Thoracic aorta (tissue), 2 donors: Measurements from ENCODE around the gene SPNS3. TPM values are rescaled to one million over a fixed set of nuclear protein-coding genes. Genes with fewer than 3 reads are reported as not detected.

Experiments
- ATAC-seq: fragments of 150-250 bp; one replicate; pipeline ENCODE4 v1.8.0; 2017; ENCODE audit warnings: low read depth; ENCODE audit not compliant: insufficient number of reproducible peaks, low FRiP score
- DNase-seq: peaks from one replicate; pipeline ENCODE4 v3.0.0-alpha.2; 2020; ENCODE audit warnings: low spot score
- H3K27ac ChIP-seq, 2 donors: fragments of 200-600 bp; sonication (generic); 1 replicate in 1 of 2; 2 replicates in 1 of 2; pipeline ENCODE4 v1.5.1; 2016; ENCODE audit warnings: mild to moderate bottlenecking in 2 of 2, moderate library complexity in 2 of 2
- H3K27me3 ChIP-seq: fragments of 200-600 bp; sonication (generic); replicated peaks from 2 replicates; pipeline ENCODE4 v1.6.0; 2016; ENCODE audit warnings: mild to moderate bottlenecking; ENCODE audit not compliant: insufficient read depth
- H3K36me3 ChIP-seq: fragments of 200-600 bp; sonication (generic); one replicate; pipeline ENCODE4 v1.5.1; 2016
- H3K4me1 ChIP-seq, 2 donors: fragments of 200-600 bp; sonication (generic); 1 replicate in 1 of 2; 2 replicates in 1 of 2; pipeline versions ENCODE4 v1.5.1 to v1.6.0; 2016; ENCODE audit warnings: low read depth in 2 of 2, mild to moderate bottlenecking in 1 of 2; ENCODE audit not compliant: control insufficient read depth in 1 of 2
- H3K4me3 ChIP-seq: fragments of 200-600 bp; sonication (generic); 2 replicates; pipeline ENCODE4 v1.5.1; 2016; ENCODE audit warnings: mild to moderate bottlenecking
- H3K9me3 ChIP-seq: fragments of 200-600 bp; sonication (generic); 2 replicates; pipeline ENCODE4 v1.5.1; 2016
- total RNA-seq, 2 donors: library from RNA; depleted of rRNA; stranded (reverse); fragments of >200 nt; gene quantifications; one replicate each; pipeline versions ENCODE4 v1.1.0 to v1.2.3, GENCODE V29; 2016
- TF ChIP-seq, protein P1 (sequence below): fragments of 200-600 bp; sonication (generic); IDR thresholded peaks from one replicate; pipeline ENCODE4 v1.5.1; 2019; ENCODE audit warnings: antibody characterized with exemption

Gene SPNS3
- total RNA-seq, 2 donors from 2014 or later = 1.9 TPM; not detected in 1

DNA sequence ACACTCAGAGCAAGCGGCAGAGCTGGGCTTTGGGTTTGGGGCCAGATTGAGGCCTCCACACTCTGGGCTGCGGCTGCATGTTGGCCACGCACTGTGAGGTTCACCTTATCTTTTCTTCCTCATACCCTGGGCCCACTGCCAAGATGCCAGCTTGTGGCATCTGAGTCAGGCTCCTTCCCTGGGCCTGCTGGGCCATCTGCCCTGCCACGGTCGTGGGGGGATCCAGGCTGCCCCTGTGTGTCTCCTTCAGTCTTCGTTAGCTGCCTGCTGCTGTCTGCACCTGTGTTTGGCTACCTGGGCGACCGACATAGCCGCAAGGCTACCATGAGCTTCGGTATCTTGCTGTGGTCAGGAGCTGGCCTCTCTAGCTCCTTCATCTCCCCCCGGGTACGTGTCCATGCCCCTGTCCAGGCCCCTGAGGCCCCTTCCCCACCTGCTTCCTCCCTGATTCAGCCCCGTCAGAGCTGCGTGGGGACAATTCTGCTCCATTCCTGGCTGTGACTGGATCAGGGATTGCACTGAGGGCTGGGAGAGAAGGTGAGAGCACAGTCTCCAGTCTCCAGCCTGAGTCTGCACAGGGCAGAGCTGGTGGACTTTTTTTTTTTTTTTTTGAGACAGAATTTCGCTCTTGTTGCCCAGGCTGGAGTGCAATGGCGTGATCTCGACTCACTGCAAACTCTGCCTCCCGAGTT, 11.2 kb downstream of the SPNS3 start:
- H3K36me3 ChIP-seq = no peaks in the 10 kb centered on the region
- H3K4me1 ChIP-seq = no peaks in the 10 kb centered on the region
- DNase-seq = peak; percentile 21
- H3K27me3 ChIP-seq = no peaks in the 10 kb centered on the region
- H3K4me3 ChIP-seq = no peak overlapping the region
- TF ChIP-seq, protein P1, sequence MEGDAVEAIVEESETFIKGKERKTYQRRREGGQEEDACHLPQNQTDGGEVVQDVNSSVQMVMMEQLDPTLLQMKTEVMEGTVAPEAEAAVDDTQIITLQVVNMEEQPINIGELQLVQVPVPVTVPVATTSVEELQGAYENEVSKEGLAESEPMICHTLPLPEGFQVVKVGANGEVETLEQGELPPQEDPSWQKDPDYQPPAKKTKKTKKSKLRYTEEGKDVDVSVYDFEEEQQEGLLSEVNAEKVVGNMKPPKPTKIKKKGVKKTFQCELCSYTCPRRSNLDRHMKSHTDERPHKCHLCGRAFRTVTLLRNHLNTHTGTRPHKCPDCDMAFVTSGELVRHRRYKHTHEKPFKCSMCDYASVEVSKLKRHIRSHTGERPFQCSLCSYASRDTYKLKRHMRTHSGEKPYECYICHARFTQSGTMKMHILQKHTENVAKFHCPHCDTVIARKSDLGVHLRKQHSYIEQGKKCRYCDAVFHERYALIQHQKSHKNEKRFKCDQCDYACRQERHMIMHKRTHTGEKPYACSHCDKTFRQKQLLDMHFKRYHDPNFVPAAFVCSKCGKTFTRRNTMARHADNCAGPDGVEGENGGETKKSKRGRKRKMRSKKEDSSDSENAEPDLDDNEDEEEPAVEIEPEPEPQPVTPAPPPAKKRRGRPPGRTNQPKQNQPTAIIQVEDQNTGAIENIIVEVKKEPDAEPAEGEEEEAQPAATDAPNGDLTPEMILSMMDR = no peak
- H3K27ac ChIP-seq = no peak overlapping the region
- H3K9me3 ChIP-seq = no peaks in the 10 kb centered on the region
- ATAC-seq = no peak

DNA sequence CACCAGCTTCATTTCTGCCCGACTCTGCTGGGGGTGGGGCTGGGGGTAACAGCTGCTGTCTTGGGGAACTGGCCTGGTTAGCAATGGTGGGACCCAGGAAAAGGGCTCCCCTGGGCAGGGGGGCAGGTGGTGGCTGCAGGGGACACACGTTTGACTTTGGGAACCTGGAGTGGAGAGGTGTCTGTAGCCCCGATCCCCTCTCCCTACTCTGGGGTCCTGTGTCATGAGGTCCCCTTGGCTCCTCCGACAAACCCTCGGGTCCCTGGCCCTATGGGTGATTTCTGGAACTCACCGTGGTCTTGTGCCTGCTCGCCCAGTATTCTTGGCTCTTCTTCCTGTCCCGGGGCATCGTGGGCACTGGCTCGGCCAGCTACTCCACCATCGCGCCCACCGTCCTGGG, 12.0 kb downstream of the SPNS3 start:
- Histone ChIP-seq H3K4me1 (no peaks in the 10 kb centered on the region), H3K4me3 (no peak overlapping the region), H3K9me3 (no peaks in the 10 kb centered on the region), H3K27ac (no peak overlapping the region), H3K36me3 (no peaks in the 10 kb centered on the region), H3K27me3 (no peaks in the 10 kb centered on the region)
- no peak for DNase-seq
- no peak for ATAC-seq
- TF ChIP-seq, protein P1 = no peak

DNA sequence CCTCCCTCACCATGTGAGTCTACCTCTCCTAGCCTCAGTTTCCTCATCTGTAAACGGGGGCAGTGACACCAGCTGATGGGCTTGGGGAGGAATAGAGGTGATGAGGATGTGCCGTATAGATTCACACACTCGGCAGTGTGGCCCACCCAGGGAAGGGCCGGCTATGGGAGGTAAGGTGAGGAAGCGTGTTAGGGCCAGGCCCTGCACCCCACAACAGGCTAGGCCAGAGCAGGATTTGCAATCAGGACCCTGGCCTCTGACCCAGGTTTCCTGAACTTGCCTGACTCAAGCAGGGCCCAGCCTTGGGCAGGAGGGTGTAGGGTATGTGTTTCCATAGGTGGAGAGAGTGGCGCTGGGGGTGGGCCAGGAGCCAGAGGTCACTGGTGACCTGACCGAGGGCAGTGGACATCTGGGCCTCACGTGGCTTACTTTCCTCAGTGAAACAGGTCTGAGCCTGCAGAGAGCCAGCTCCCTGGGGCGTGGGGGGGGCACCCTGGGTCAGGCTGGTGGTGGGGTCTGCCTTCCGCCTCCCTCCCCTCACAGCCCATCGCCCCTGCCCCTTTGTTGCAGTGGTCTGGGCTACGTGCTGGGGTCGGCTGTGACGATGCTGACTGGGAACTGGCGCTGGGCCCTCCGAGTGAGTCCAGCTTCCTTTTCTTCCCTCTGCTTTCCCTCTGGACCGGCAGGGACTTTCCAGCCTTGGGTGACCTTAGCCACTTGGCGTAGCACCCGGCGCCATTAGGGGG, 12.8 kb downstream of the SPNS3 start:
- Histone ChIP-seq H3K27ac (no peak overlapping the region), H3K36me3 (no peaks in the 10 kb centered on the region), H3K27me3 (no peaks in the 10 kb centered on the region), H3K4me1 (no peaks in the 10 kb centered on the region), H3K9me3 (no peaks in the 10 kb centered on the region), H3K4me3 (no peak overlapping the region)
- DNase-seq (no peak), ATAC-seq (no peak)
- TF ChIP-seq, protein P1 = no peak

DNA sequence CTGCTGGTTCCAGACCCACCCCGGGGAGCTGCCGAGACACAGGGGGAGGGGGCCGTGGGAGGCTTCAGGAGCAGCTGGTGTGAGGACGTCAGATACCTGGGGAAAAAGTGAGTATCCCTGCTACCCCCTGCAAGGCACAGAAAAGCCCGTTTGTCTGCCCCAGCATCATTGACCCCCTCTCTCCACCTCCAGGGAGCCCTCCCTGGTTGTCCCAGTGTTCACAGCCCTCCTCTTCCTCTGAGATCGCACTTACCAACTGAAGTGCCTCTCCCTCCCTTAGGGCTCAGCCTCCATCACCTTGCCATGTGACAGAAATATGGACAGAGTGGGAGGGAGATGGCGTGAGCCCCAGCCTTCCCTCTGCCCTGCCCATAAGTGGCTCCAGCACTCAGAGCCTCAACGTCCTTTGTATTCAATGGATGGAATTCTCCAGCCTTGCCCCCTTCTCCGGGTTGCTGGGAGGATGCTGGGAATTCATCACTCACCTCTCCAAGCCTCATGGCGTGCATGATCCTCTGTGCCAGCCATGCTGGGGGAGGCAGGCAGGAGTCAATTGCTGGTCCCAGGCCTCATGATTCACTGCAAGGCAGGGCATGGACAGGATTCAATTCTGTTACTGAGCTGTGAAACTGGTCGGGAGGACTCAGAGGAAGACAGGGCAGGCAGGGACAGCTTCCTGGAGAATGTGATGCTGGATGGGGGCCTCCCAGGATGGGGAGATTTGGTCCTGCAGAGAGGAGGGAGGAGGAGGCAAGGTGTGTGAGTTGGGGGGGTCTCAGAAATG, 14.6 kb downstream of the SPNS3 start:
- Histone ChIP-seq H3K27ac (no peak overlapping the region), H3K27me3 (no peaks in the 10 kb centered on the region), H3K4me1 (no peaks in the 10 kb centered on the region), H3K4me3 (no peak overlapping the region), H3K36me3 (no peaks in the 10 kb centered on the region), H3K9me3 (no peaks in the 10 kb centered on the region)
- ATAC-seq (no peak), DNase-seq (no peak)
- TF ChIP-seq, protein P1 = no peak

DNA sequence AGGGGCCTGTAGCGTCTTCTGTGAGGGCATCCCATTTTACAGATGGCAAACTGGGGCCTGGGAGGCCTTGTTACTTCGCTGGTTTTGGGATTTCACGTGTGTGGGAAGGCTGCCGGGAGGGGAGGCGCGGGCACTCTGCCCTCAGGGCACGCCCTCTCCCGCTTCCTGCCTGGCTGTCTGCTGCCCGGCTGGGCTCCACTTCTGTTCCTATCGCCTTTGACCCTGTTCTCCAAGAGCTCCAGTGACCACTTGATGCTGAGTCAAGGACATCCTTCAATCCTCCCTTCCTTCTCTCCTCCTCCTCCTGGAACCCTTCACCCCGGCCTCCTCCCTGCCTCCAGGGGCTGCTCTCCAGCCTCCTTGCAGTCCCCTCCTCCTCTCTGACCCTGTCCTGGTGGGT, 16.0 kb downstream of the SPNS3 start:
- DNase-seq (no peak), ATAC-seq (no peak)
- Histone ChIP-seq H3K27ac (no peak overlapping the region), H3K27me3 (no peaks in the 10 kb centered on the region), H3K36me3 (no peaks in the 10 kb centered on the region), H3K4me1 (no peaks in the 10 kb centered on the region), H3K9me3 (no peaks in the 10 kb centered on the region), H3K4me3 (no peak overlapping the region)
- TF ChIP-seq, protein P1 = no peak
